ENCODE results near the gene EPB41L4A.

- TF ChIP-seq, protein P1, sequence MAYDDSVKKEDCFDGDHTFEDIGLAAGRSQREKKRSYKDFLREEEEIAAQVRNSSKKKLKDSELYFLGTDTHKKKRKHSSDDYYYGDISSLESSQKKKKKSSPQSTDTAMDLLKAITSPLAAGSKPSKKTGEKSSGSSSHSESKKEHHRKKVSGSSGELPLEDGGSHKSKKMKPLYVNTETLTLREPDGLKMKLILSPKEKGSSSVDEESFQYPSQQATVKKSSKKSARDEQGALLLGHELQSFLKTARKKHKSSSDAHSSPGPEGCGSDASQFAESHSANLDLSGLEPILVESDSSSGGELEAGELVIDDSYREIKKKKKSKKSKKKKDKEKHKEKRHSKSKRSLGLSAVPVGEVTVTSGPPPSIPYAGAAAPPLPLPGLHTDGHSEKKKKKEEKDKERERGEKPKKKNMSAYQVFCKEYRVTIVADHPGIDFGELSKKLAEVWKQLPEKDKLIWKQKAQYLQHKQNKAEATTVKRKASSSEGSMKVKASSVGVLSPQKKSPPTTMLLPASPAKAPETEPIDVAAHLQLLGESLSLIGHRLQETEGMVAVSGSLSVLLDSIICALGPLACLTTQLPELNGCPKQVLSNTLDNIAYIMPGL (CRISPR knock-in tag; IDR thresholded peaks at IDR 0.05), result no peak
- TF ChIP-seq CTCF (IDR thresholded peaks at IDR 0.05), result no peak
- no peak for TF ChIP-seq E2F5 (CRISPR knock-in tag; IDR thresholded peaks at IDR 0.05)
- TF ChIP-seq, protein P2, sequence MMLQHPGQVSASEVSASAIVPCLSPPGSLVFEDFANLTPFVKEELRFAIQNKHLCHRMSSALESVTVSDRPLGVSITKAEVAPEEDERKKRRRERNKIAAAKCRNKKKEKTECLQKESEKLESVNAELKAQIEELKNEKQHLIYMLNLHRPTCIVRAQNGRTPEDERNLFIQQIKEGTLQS (CRISPR knock-in tag; conservative IDR thresholded peaks at IDR 0.05), result no peak
- TF ChIP-seq, protein P3, sequence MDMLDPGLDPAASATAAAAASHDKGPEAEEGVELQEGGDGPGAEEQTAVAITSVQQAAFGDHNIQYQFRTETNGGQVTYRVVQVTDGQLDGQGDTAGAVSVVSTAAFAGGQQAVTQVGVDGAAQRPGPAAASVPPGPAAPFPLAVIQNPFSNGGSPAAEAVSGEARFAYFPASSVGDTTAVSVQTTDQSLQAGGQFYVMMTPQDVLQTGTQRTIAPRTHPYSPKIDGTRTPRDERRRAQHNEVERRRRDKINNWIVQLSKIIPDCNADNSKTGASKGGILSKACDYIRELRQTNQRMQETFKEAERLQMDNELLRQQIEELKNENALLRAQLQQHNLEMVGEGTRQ (CRISPR knock-in tag; IDR thresholded peaks at IDR 0.05), result no peak
These were observed 128.4 kb downstream of the EPB41L4A start for GRCh38 chr5:112290691-112291090.
